Transverse colon (tissue), 4 donors: ENCODE measurements around the gene SF3B2. TPM values are rescaled to one million over a fixed set of nuclear protein-coding genes. Genes with fewer than 3 reads are reported as not detected.

Source experiments
- DNase-seq: peaks from one replicate; pipeline ENCODE4 v3.0.0-alpha.2; 2019
- H3K27ac ChIP-seq, 4 donors: fragments of 200-600 bp; sonication (generic); 2 replicates each; pipeline ENCODE4 v1.5.1; 2016 to 2018; ENCODE audit warnings: inconsistent platforms in 4 of 4
- H3K27me3 ChIP-seq: fragments of 200-600 bp; sonication (generic); 2 replicates; pipeline ENCODE4 v1.5.1; 2017; ENCODE audit warnings: inconsistent platforms
- H3K36me3 ChIP-seq, 4 donors: fragments of 200-600 bp; sonication (generic); 2 replicates each; pipeline ENCODE4 v1.5.1; 2017 to 2019; ENCODE audit warnings: inconsistent platforms in 4 of 4
- H3K4me1 ChIP-seq, 4 donors: fragments of 200-600 bp; sonication (generic); 2 replicates each; pipeline ENCODE4 v1.5.1; 2017 to 2020; ENCODE audit warnings: inconsistent platforms in 4 of 4
- H3K4me3 ChIP-seq, 4 donors: fragments of 200-600 bp; sonication (generic); 1 replicate in 1 of 4; 2 replicates in 3 of 4; pipeline versions ENCODE4 v1.5.1 to v1.6.1; 2017 to 2019; ENCODE audit warnings: inconsistent platforms in 4 of 4
- H3K9me3 ChIP-seq, 2 donors: fragments of 200-600 bp; sonication (generic); 2 replicates each; pipeline ENCODE4 v1.5.1; 2017 to 2019; ENCODE audit warnings: inconsistent platforms in 2 of 2
- EP300 ChIP-seq: sonication (generic); formaldehyde crosslinking; IDR thresholded peaks from one replicate; pipeline ENCODE4 v1.6.1; 2017; ENCODE audit warnings: antibody characterized with exemption, low read depth
- POLR2A ChIP-seq: fragments of 450-650 bp; IDR thresholded peaks from one replicate; pipeline ENCODE4 v1.6.1; 2016; ENCODE audit warnings: antibody characterized with exemption, mild to moderate bottlenecking, moderate library complexity
- POLR2AphosphoS5 ChIP-seq, 3 donors: sonication (generic); formaldehyde crosslinking; IDR thresholded peaks; one replicate each; pipeline ENCODE4 v1.6.1; 2016; ENCODE audit warnings: antibody characterized with exemption in 3 of 3
- WGBS, 2 donors: methylation state at CpG; one replicate each; pipeline ENCODE4 v1.1.5; 2018; ENCODE audit warnings: low coverage in 1 of 2; 5-methylcytosine and 5-hydroxymethylcytosine counted together
- in situ Hi-C, 4 donors: fragments of 200-750 bp; cut with MboI; loops; one replicate each; pipeline versions ENCODE4 v1.15.0 to v1.15.1; 2017; ENCODE audit warnings: low sequenced_read_pairs in 3 of 4, low pct_ligation_motif_present in 1 of 4, low pct_unique_long_range_greater_than_20kb in 1 of 4
- intact Hi-C: fragments of 100-400 bp; cut with DNase I; formaldehyde crosslinking; loops from one replicate; pipeline ENCODE4 v1.15.1; 2023; ENCODE audit warnings: low total_unique reads
- total RNA-seq, 4 donors: library from RNA; depleted of rRNA; stranded (reverse); fragments of >200 nt; gene quantifications; one replicate each; pipeline ENCODE4 v1.1.0, GENCODE V29; 2016
- TF ChIP-seq, protein P1 (sequence below), 5 experiments: fragments of 200-600 bp in 3 of 5; fragments of 450-650 bp in 2 of 5; sonication (generic) in 3 of 5; IDR thresholded peaks; 1 replicate in 2 of 5; 2 replicates in 3 of 5; pipeline ENCODE4 v1.5.1; 2016 to 2017; ENCODE audit warnings: antibody characterized with exemption in 5 of 5, inconsistent platforms in 3 of 5, mild to moderate bottlenecking in 2 of 5, moderate library complexity in 1 of 5

SF3B2 gene
- total RNA-seq, 4 donors from 2014 or later = 71.8 to 152 (median 137) TPM

DNA sequence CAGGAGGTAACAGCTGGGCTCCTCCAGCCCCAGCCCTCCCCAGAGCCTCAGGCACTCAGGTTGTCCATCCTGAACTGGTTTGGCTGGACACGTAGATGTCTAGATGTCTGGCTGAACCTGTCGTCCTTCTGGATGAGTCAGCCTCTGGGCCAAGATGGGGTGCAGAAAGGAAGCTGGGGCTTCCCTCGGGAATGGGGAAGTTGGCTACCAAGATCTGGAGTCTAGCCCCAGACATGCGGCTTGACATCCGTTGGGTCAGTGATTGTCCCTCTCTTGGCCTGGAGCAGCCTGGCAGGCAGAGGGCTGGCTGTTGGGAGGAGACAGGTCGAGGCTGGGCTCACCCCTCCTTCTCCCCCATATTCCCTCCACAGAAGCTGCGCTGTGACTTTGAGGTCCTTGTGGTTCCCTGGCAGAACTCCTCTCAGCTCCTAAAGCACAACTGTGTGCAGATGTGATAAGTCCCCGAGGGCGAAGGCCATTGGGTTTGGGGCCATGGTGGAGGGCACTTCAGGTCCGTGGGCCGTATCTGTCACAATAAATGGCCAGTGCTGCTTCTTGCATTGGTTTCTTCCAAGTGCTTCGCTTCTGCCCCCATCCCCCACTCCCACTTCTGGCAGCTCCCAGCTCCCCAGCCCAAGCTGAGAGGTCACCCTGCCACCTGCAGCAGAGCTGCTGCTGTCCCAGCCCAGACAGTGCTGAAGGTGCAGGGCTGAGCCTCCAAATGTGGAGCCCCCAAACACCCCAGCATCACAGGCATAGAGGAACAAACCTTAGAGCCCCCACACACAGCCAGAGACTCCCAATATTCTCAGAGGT lies 39.0 kb upstream of the SF3B2 start:
- DNase-seq = no peak
- H3K9me3 ChIP-seq = no peaks in the 10 kb centered on the region
- in situ Hi-C loops (no loop called here), intact Hi-C loops (no loop called here)
- H3K36me3 ChIP-seq = no peaks in the 10 kb centered on the region
- H3K4me1 ChIP-seq = peaks cover 0 to 7% (median 6%) of the 10 kb centered on the region in 4 donors
- TF ChIP-seq POLR2A (no peak), POLR2AphosphoS5 (IDR thresholded peaks at IDR 0.05) (no peak), EP300 (no peak)
- TF ChIP-seq, protein P1, sequence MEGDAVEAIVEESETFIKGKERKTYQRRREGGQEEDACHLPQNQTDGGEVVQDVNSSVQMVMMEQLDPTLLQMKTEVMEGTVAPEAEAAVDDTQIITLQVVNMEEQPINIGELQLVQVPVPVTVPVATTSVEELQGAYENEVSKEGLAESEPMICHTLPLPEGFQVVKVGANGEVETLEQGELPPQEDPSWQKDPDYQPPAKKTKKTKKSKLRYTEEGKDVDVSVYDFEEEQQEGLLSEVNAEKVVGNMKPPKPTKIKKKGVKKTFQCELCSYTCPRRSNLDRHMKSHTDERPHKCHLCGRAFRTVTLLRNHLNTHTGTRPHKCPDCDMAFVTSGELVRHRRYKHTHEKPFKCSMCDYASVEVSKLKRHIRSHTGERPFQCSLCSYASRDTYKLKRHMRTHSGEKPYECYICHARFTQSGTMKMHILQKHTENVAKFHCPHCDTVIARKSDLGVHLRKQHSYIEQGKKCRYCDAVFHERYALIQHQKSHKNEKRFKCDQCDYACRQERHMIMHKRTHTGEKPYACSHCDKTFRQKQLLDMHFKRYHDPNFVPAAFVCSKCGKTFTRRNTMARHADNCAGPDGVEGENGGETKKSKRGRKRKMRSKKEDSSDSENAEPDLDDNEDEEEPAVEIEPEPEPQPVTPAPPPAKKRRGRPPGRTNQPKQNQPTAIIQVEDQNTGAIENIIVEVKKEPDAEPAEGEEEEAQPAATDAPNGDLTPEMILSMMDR (IDR thresholded peaks at IDR 0.05) = no peak
- H3K27me3 ChIP-seq = peaks cover 39% of the 10 kb centered on the region
- H3K27ac ChIP-seq = no peak overlapping the region
- 47% methylated on average over 11 of the region's 12 CpGs; no CpG with 5 or more reads in 1 of the 2 donors for WGBS, 2 donors
- no peak overlapping the region for H3K4me3 ChIP-seq

DNA sequence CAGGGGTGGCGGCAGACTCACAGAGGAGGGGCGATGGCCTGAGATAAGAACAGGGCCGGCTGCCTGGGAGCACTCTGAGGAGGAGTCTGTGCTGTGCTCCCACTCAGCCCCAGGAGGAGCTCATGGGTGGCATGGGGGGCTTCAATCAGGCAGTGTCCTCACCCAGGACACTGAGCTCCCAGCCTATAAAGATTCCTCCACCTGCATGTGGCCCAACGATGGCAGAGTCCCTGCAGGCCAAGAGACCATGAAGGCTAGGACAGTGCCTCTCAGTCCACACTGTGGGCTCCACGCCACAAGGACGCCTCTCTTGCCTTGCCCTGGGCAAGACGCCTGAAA lies 38.4 kb upstream of the SF3B2 start:
- WGBS, 2 donors = 72% methylated on average over 6 of the region's 7 CpGs; no CpG with 5 or more reads in 1 of the 2 donors
- no peaks in the 10 kb centered on the region for H3K36me3 ChIP-seq
- no peaks in the 10 kb centered on the region for H3K9me3 ChIP-seq
- DNase-seq = no peak
- H3K4me3 ChIP-seq = no peak overlapping the region
- TF ChIP-seq, protein P1 (IDR thresholded peaks at IDR 0.05) = no peak
- no peak for TF ChIP-seq POLR2AphosphoS5 (IDR thresholded peaks at IDR 0.05)
- no peak for TF ChIP-seq EP300
- no peak for TF ChIP-seq POLR2A
- no peak overlapping the region for H3K27ac ChIP-seq
- peaks cover 39% of the 10 kb centered on the region for H3K27me3 ChIP-seq
- peaks cover 0 to 7% (median 6%) of the 10 kb centered on the region in 4 donors for H3K4me1 ChIP-seq
- in situ Hi-C loops = no loop called here
- intact Hi-C loops = no loop called here

DNA sequence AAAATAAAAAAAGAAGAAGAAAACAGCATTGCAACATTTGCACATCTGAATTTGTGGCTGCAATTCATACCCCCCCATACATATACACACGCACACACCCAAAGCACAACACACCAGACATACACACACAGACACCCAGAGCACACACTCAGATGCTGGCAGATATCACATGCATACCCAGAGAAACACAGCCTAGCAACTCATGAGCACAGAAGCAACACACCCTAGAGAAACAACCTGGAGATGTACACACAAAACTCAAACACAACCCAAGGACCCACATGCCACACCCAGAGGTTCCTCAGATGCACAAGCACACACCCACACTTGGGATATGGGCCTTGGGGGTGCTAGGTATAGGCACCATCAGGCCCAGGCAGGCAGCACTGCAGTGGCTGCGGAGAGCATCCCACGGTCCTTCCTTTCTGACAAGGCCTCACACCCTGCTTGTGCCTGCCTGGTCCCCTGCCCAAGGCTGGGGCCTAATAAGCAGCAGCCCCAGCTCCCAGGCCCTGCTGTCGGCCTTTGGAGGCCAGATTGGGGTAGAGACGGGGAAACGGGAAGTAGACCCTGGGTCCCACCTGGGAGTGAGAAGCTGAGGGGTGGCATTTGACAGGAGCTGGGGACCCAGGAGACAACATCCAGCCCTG lies 37.2 kb upstream of the SF3B2 start:
- TF ChIP-seq POLR2A (no peak), EP300 (no peak), POLR2AphosphoS5 (IDR thresholded peaks at IDR 0.05) (no peak)
- TF ChIP-seq, protein P1 (IDR thresholded peaks at IDR 0.05) = no peak
- Histone ChIP-seq H3K27me3 (peaks cover 39% of the 10 kb centered on the region), H3K36me3 (no peaks in the 10 kb centered on the region), H3K9me3 (no peaks in the 10 kb centered on the region), H3K27ac (no peak overlapping the region), H3K4me3 (no peak overlapping the region), H3K4me1 (peaks cover 0 to 7% (median 6%) of the 10 kb centered on the region in 4 donors)
- DNase-seq = no peak
- intact Hi-C loops = no loop called here
- WGBS, 2 donors = 88% methylated on average over 4 of the region's 6 CpGs; no CpG with 5 or more reads in 1 of the 2 donors
- in situ Hi-C loops = no loop called here

DNA sequence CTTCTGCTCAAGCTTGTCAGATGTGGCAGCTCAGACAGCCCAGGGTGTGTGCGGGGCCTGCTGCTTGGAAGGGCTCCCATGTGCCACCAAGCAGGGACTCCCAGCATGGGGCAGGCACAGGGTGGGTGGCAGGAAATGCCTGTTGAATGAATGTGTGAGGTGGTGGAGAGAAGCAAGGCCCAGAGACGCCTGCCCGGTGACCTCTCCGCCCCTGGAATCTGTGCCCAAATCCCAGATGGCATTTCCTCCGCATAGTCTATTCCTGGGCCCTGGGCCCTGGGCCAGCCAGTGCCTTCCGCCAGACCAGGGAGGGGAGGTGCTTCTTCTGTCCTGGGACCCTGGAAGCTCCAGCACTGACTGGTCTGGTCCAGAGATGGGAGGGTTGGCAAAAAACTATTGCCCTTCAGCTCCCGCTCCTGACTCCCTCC lies 36.7 kb upstream of the SF3B2 start:
- H3K27me3 ChIP-seq = peaks cover 35% of the 10 kb centered on the region
- intact Hi-C loops (no loop called here), in situ Hi-C loops (no loop called here)
- 81% methylated on average over 7 of the region's 7 CpGs; no CpG with 5 or more reads in 1 of the 2 donors for WGBS, 2 donors
- H3K9me3 ChIP-seq = no peaks in the 10 kb centered on the region
- TF ChIP-seq POLR2A (no peak), POLR2AphosphoS5 (IDR thresholded peaks at IDR 0.05) (no peak), EP300 (no peak)
- TF ChIP-seq, protein P1 (IDR thresholded peaks at IDR 0.05) = no peak
- no peaks in the 10 kb centered on the region for H3K36me3 ChIP-seq
- H3K4me1 ChIP-seq = peaks cover 0 to 7% (median 6%) of the 10 kb centered on the region in 4 donors
- no peak overlapping the region for H3K4me3 ChIP-seq
- no peak for DNase-seq
- H3K27ac ChIP-seq = no peak overlapping the region
